Occipital lobe (tissue), 2 donors: ENCODE measurements around the gene GNAQ. TPM values are rescaled to one million over a fixed set of nuclear protein-coding genes. Genes with fewer than 3 reads are reported as not detected.
"Not testable (repeated sequence)": the region's sequence is repeated elsewhere in the genome, so short reads cannot be mapped to it uniquely, and the experiment has no call there.

Source experiments
- DNase-seq: peaks from one replicate; lab custom pipeline; 2025; lab: John Stamatoyannopoulos, UW
- total RNA-seq: library from RNA; depleted of rRNA; stranded (reverse); fragments of >200 nt; gene quantifications from one replicate; pipeline ENCODE4 v1.2.3, GENCODE V29; 2014

Gene GNAQ
- total RNA-seq, 1 donor from 2014 or later = 169 TPM

GRCh38 chr9:77879437-77879943 is 152.1 kb downstream of the GNAQ start:
- DNase-seq = no peak

- not testable (repeated sequence) for DNase-seq
These were observed 152.8 kb downstream of the GNAQ start for GRCh38 chr9:77878793-77879192.

GRCh38 chr9:77877976-77878375 is 153.6 kb downstream of the GNAQ start:
- DNase-seq = no peak

DNA sequence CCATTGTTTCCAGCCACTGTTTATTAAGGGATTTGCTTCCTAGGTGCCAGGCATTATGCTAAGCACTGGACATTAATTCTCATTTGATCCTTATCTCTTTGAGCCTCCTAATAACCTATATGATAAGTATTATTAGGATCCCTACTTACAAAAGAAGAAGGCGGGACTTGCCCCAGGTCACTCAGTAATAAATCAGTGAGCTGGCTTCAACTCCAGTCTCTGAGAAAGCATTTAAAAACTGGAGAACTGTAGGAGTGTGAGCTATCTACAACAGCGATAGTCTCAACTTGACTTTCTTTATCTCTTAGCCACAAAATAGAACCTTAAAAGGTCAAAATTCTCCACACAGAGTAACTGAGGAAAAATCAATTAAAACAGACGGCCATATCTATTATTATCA is 155.0 kb downstream of the GNAQ start:
- no peak for DNase-seq

DNA sequence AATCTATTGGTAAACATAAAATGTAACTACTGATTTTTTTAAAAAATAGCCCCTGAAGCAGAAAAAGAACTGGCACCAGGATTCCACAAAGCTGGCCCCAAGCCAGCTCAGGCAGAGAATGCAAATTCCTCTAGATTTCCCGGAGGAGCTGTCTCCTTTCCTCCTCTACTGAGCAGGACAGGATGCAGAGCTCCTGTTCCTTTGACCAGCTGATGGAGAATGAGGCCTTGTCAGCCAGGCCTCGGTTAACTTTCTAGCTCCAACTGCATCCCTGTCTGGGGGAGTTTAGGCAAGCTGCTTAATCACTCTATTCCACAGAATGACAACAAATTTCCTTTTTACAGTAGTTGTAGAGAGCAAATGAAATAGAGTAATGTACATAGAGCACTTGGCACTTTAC is 155.5 kb downstream of the GNAQ start:
- DNase-seq = no peak

GRCh38 chr9:77872863-77873262 is 158.7 kb downstream of the GNAQ start:
- DNase-seq = no peak

DNA sequence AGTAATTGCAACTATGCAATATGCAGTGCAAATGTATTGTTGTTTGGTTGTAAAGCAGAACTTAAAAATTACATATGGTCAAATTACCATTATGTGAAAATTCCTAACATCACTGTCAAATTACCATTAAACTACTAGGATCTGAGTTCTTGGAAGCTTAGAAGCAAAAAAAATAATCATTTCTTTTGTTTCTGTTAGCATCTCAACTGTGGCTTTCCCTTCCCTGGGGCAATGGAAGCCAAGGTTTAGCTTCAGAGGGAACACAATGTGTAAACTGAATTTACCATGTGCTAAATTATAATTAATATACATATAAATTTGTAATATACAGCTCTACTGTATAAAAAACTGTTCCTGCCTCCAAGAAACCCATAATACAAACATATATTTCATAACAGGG is 159.4 kb downstream of the GNAQ start:
- no peak for DNase-seq

GRCh38 chr9:77871483-77871882 is 160.1 kb downstream of the GNAQ start:
- DNase-seq = no peak

DNA sequence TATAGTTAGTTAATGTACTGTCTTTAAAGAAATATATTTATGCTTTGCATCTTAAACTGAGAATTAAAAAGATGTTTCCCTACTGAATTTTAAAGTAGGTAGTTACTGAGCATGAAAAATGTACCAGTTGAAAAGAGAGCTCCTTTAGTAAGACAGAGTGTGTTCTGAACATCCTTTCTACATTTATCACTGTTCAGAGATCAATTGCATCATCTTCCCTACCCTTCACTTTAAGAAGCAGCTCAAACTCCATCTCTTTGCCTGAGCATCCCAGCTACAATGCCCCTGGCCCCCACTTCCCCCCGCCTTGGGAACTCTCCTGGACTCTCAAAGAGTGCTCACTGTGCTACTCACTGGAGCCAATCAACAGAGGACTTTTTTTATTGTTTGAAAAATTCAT is 164.7 kb downstream of the GNAQ start:
- DNase-seq = no peak

GRCh38 chr9:77865385-77866047 is 166.1 kb downstream of the GNAQ start:
- DNase-seq = no peak

- DNase-seq = no peak
These were observed 167.3 kb downstream of the GNAQ start for GRCh38 chr9:77864211-77864889.

- not testable (repeated sequence) for DNase-seq
These were observed 168.0 kb downstream of the GNAQ start for GRCh38 chr9:77863638-77864037.

GRCh38 chr9:77860953-77861352 is 170.7 kb downstream of the GNAQ start:
- not testable (repeated sequence) for DNase-seq

- no peak for DNase-seq
These were observed 173.9 kb downstream of the GNAQ start for GRCh38 chr9:77857513-77858259.

DNA sequence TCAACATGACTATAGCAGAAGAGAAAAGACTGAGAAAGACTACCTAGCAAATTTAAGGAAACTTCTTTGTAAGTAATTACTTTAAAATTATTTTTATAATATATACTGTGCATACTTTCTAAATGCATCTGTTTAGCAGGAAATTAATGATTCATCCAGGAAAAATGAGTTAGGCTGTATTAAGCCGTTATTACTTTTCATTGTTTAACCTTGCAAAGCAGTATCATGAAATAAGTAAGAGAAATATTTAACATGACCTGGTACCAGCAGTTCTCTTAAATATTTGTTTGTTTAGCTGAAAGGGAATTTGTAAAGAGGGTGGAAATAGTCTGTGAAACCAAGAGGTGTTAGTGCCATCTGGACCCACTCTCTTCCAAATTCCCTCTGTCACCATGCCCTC is 175.0 kb downstream of the GNAQ start:
- no peak for DNase-seq

DNA sequence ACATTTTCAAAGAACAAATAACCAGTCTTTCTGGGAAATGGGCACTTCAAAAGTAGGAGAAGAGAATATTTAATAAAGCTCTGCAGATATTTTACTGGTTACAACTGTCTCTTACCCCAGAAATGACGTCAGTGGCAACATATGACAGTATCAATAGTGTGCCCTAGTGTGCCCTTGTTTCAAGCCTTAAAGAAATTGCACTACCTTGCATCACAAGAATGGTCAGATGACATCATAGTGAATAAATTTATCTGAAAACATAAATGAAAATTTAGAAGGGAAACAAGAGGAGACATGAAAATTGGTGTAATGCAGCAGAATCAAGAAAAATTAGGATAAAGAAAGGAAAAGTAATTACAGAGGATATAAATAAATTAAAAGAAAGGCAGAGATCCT is 176.7 kb downstream of the GNAQ start:
- DNase-seq = no peak

DNA sequence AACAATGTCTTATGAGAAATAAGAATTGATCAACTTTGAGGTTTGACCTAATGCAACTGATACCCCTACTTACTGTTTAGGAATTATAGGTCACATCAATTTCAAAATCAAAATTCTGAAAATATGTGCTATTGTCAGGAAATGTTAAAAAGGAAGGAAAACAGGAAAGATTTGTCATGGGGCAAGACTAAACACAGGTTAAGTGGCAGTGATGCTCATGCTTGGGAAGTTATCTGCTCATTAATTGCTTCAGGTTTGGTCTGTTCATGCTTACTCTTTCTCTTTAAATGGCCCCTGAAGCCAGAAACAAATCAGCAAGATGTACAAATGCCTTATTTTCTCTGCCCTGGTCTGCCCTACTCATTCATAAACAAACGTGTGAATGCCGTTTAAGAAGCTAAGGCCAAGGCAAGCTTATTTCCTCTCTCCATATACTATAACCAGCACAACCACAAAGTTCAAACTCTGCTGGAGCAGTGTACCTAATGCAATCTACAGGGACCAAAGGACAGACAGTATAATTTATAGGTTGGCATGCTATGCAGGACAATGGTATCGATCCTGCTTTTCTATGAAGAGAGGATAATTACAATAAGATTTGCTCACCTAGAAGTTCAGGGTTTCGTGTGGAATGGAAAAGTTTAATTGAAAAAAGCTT is 177.2 kb downstream of the GNAQ start:
- DNase-seq = no peak

DNA sequence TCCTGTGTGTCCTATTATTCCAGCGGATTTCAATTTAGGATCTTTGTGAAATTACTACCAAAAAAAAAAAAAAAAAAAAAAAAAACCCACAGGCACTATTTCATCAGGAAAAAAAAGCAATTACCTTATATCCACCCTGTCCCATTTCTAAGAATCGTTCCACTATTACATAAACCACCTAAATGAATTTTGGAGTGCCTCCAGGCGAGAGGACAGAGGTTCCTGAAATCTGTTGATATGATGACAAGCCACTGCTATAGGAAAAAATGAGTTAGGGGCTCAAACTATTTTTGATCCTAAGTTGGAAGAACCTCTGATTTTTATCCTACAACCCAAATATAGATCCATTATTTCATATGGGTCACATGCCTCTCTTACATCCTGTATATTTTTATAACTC is 177.9 kb downstream of the GNAQ start:
- DNase-seq = no peak

DNA sequence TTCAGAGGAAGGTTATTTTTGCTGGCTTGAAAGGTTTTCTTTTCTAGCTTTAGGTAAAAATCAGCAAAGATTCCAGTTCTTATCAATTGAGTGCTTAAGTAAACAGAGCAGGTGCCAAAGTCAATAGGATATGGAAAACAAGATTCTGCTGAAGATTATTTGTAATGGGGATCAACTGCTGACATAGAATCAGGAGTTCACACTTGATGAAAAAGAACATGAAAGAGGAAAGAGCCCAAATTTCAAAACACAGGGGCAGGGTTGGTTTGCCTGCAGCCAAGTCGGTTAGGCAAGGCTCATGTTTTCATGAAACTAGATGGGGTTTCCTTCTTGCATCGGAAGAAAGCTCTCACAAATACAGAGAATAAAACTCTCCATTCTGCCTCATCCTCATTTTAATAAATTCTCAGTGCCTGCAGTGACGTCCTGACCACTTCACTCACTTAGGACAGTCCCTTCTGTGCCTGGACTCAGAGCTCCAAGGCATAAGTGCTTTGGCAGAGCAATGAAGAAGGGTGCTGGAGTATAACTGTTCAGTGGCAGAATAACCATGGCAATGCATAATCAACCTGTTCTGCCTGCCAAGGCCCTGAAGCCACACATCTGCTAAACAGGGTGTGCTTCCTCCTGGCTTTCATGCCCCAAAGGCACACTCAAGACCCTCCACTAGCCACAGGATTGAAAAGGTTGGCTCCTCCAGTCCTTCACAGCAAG is 179.6 kb downstream of the GNAQ start:
- no peak for DNase-seq

DNA sequence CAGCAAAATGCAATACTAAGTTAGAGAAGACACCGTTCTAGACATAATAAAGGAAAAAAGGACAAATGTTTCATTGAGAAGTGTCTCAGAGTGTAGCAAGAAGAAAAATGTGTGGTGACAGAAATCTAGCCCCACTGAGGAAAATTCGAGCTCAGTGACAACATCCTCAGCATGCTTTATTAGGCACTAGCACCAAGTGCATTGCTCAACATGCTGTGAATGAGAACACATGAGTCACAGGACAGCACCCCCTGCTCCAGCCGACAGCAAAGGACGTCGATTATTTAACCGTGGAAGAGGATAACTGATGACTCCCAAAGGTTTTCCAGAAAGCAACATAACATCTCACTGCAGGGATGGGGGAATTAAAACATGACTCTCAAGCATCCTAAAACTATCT is 182.7 kb downstream of the GNAQ start:
- DNase-seq = peak; percentile 51

- DNase-seq = no peak
These were observed 183.2 kb downstream of the GNAQ start for GRCh38 chr9:77848404-77848803.
